ENCODE data around the gene SIGLEC6.

The SIGLEC6 gene

DNA sequence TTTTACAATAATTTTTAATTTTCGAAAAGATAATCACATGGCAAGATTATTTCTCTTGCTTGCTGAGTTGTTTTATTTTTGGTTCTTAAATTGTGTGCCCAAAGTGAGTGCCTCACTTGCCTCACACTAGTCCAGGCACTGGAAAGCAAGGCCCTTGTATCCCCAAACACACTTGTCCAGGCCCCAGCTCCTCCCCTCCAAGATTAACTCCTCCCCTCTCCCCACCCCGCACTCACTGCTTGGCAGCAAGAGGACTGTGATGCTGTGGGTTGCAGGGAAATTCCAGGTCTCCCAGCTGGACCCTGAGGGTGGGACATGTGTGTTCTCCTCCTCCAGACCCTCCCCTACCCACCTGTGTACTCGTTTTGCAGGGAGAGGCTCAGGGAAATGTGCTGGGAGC lies 33.8 kb downstream of the SIGLEC6 start:
- no peak overlapping the region for H3K4ac ChIP-seq (ENCODE audit: low read depth in 1 of 2, low read length in 2 of 2)

DNA sequence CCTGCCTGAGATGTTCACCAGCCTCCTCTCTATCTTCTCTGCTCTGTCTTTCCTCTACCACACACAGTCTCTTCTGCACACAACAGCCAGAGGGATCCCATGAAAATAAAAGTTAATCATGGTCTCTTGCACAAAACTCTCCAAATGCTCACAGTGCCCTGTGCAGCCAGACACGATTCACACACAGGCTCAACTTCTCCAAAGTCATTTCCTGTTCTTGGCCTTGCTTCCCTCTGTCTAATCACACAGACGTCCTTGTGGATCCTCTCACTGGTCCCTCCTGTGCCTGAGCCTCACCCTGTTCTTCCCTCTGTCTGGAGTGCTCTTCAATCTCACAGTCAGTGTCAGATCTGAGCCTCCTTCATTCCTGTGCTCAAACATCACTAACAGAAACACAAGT lies 37.7 kb downstream of the SIGLEC6 start:
- Histone ChIP-seq H2BK12ac (ENCODE audit: low read length in 2 of 2) (no peak overlapping the region), H2AK5ac (ENCODE audit: low read length, severe bottlenecking) (no peak overlapping the region), H2BK15ac (ENCODE audit: low read depth, poor library complexity, severe bottlenecking) (no peak overlapping the region), H3K18ac (ENCODE audit: low read depth in 1 of 2, low read length in 2 of 2) (no peak overlapping the region), H3K4ac (ENCODE audit: low read depth in 1 of 2, low read length in 2 of 2) (no peak overlapping the region), H3K23ac (ENCODE audit: low read length in 2 of 2) (no peak overlapping the region), H2BK5ac (ENCODE audit: low read depth, low read length, poor library complexity, severe bottlenecking) (no peak overlapping the region), H3K4me3 (ENCODE audit: insufficient read depth in 1 of 2, low read depth in 1 of 2, low read length in 2 of 2) (no peak overlapping the region), H2AFZ (ENCODE audit: low read depth, low read length) (no peak overlapping the region), H2BK120ac (ENCODE audit: low read depth, low read length) (no peak overlapping the region), H3K36me3 (ENCODE audit: control insufficient read depth in 1 of 2, insufficient read depth in 2 of 2, low read depth in 1 of 2, low read length in 2 of 2) (no peaks in the 10 kb centered on the region), H3K14ac (ENCODE audit: low read length in 2 of 2) (no peak overlapping the region), H4K91ac (ENCODE audit: low read length) (no peak overlapping the region), H3K27me3 (ENCODE audit: control insufficient read depth in 1 of 2, insufficient read depth in 1 of 2, low read length in 2 of 2) (no peaks in the 10 kb centered on the region), H3K9ac (ENCODE audit: low read length) (no peak overlapping the region), H3K9me3 (ENCODE audit: control insufficient read depth, low read length) (peaks cover 3% of the 10 kb centered on the region), H4K8ac (ENCODE audit: low read length) (no peak overlapping the region), H3K4me1 (ENCODE audit: control insufficient read depth, insufficient read depth, low read depth, low read length) (no peaks in the 10 kb centered on the region), H3K27ac (ENCODE audit: low read length, poor library complexity, severe bottlenecking) (no peak overlapping the region), H3K4me2 (ENCODE audit: low read length, poor library complexity, severe bottlenecking) (no peak overlapping the region), H3K79me1 (replicated peaks; ENCODE audit: low read length, poor library complexity, severe bottlenecking) (no peaks in the 10 kb centered on the region)
- DNase-seq: no peak
- WGBS: 11% methylated on average over 2 of the region's 2 CpGs

More for the DNA sequence above, 33.8 kb downstream of the SIGLEC6 start:
- no CpG with 5 or more reads among the region's 3 CpGs for WGBS
- no peak overlapping the region for H3K9ac ChIP-seq (ENCODE audit: low read length)
- H3K27ac ChIP-seq (ENCODE audit: low read length, poor library complexity, severe bottlenecking): no peak overlapping the region
- H4K8ac ChIP-seq (ENCODE audit: low read length): no peak overlapping the region
- H3K9me3 ChIP-seq (ENCODE audit: control insufficient read depth, low read length): no peaks in the 10 kb centered on the region
- H2BK12ac ChIP-seq (ENCODE audit: low read length in 2 of 2): no peak overlapping the region
- H3K79me1 ChIP-seq (replicated peaks; ENCODE audit: low read length, poor library complexity, severe bottlenecking): no peaks in the 10 kb centered on the region
- H2BK15ac ChIP-seq (ENCODE audit: low read depth, poor library complexity, severe bottlenecking): no peak overlapping the region
- H3K27me3 ChIP-seq (ENCODE audit: control insufficient read depth in 1 of 2, insufficient read depth in 1 of 2, low read length in 2 of 2): no peaks in the 10 kb centered on the region
- no peaks in the 10 kb centered on the region for H3K4me1 ChIP-seq (ENCODE audit: control insufficient read depth, insufficient read depth, low read depth, low read length)
- H4K91ac ChIP-seq (ENCODE audit: low read length): no peak overlapping the region
- no peak overlapping the region for H3K18ac ChIP-seq (ENCODE audit: low read depth in 1 of 2, low read length in 2 of 2)
- H2AFZ ChIP-seq (ENCODE audit: low read depth, low read length): no peak overlapping the region
- no peak overlapping the region for H2AK5ac ChIP-seq (ENCODE audit: low read length, severe bottlenecking)
- DNase-seq: no peak
- no peak overlapping the region for H3K23ac ChIP-seq (ENCODE audit: low read length in 2 of 2)
- H3K4me3 ChIP-seq (ENCODE audit: insufficient read depth in 1 of 2, low read depth in 1 of 2, low read length in 2 of 2): no peak overlapping the region
- no peak overlapping the region for H2BK5ac ChIP-seq (ENCODE audit: low read depth, low read length, poor library complexity, severe bottlenecking)
- H2BK120ac ChIP-seq (ENCODE audit: low read depth, low read length): no peak overlapping the region
- H3K4me2 ChIP-seq (ENCODE audit: low read length, poor library complexity, severe bottlenecking): no peak overlapping the region
- no peak overlapping the region for H3K14ac ChIP-seq (ENCODE audit: low read length in 2 of 2)
- H3K36me3 ChIP-seq (ENCODE audit: control insufficient read depth in 1 of 2, insufficient read depth in 2 of 2, low read depth in 1 of 2, low read length in 2 of 2): no peaks in the 10 kb centered on the region

DNA sequence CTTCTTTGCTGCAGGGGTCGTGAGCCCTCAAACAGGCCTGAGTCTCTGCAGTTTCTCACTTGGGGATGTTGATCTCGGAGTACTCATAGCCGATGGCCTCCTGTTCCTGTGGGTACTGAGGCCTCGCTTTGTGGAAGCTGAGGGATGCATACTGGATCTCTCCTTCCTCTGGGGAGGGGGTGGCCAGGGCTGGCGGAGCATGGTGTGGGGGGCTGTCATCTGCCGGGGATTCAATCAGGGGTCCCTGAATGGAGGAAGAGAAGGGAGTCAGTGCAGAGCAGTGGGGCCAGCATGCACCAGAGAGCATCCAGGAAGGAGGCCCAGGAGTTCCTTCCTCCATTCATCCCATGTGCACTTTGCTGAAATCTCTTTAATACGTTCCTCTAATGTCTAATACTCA lies 39.9 kb downstream of the SIGLEC6 start:
- Histone ChIP-seq H2BK15ac (ENCODE audit: low read depth, poor library complexity, severe bottlenecking) (no peak overlapping the region), H3K18ac (ENCODE audit: low read depth in 1 of 2, low read length in 2 of 2) (no peak overlapping the region), H3K79me1 (replicated peaks; ENCODE audit: low read length, poor library complexity, severe bottlenecking) (no peaks in the 10 kb centered on the region), H3K4me1 (ENCODE audit: control insufficient read depth, insufficient read depth, low read depth, low read length) (no peaks in the 10 kb centered on the region), H3K23ac (ENCODE audit: low read length in 2 of 2) (no peak overlapping the region), H3K27ac (ENCODE audit: low read length, poor library complexity, severe bottlenecking) (no peak overlapping the region), H2AK5ac (ENCODE audit: low read length, severe bottlenecking) (no peak overlapping the region), H3K14ac (ENCODE audit: low read length in 2 of 2) (no peak overlapping the region), H3K4me2 (ENCODE audit: low read length, poor library complexity, severe bottlenecking) (no peak overlapping the region), H2BK12ac (ENCODE audit: low read length in 2 of 2) (no peak overlapping the region), H3K4me3 (ENCODE audit: insufficient read depth in 1 of 2, low read depth in 1 of 2, low read length in 2 of 2) (no peak overlapping the region), H4K8ac (ENCODE audit: low read length) (no peak overlapping the region), H4K91ac (ENCODE audit: low read length) (no peak overlapping the region), H2AFZ (ENCODE audit: low read depth, low read length) (no peak overlapping the region), H3K9me3 (ENCODE audit: control insufficient read depth, low read length) (peaks cover 3% of the 10 kb centered on the region), H3K4ac (ENCODE audit: low read depth in 1 of 2, low read length in 2 of 2) (no peak overlapping the region), H3K9ac (ENCODE audit: low read length) (no peak overlapping the region), H2BK5ac (ENCODE audit: low read depth, low read length, poor library complexity, severe bottlenecking) (no peak overlapping the region), H3K36me3 (ENCODE audit: control insufficient read depth in 1 of 2, insufficient read depth in 2 of 2, low read depth in 1 of 2, low read length in 2 of 2) (no peaks in the 10 kb centered on the region), H3K27me3 (ENCODE audit: control insufficient read depth in 1 of 2, insufficient read depth in 1 of 2, low read length in 2 of 2) (no peaks in the 10 kb centered on the region), H2BK120ac (ENCODE audit: low read depth, low read length) (no peak overlapping the region)
- 77% methylated on average over 5 of the region's 7 CpGs for WGBS
- DNase-seq: no peak

DNA sequence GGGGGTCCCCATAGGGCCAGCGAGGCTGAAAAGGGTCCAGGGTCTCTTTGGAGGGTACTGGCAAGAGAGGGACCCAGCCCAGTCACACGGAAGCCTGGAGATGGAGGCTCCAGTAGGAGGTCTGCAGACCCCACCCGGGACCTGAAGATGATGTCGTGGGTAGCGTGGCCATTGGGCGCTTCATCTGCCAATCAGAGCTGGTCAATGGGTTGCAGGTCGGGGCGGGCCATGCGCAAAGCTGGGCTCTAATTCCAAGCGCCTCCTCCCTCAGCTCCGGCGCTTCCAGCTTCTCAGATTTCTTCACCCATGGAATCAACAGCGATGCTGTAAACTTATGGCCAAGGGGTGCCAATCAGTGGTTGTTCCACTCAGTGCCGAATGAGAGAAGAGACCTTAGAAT lies 40.8 kb downstream of the SIGLEC6 start:
- no peak overlapping the region for H3K9ac ChIP-seq (ENCODE audit: low read length)
- H2BK12ac ChIP-seq (ENCODE audit: low read length in 2 of 2): no peak overlapping the region
- H2BK15ac ChIP-seq (ENCODE audit: low read depth, poor library complexity, severe bottlenecking): no peak overlapping the region
- no peaks in the 10 kb centered on the region for H3K4me1 ChIP-seq (ENCODE audit: control insufficient read depth, insufficient read depth, low read depth, low read length)
- H3K18ac ChIP-seq (ENCODE audit: low read depth in 1 of 2, low read length in 2 of 2): no peak overlapping the region
- H3K4me2 ChIP-seq (ENCODE audit: low read length, poor library complexity, severe bottlenecking): no peak overlapping the region
- no peak overlapping the region for H3K23ac ChIP-seq (ENCODE audit: low read length in 2 of 2)
- no peak overlapping the region for H3K27ac ChIP-seq (ENCODE audit: low read length, poor library complexity, severe bottlenecking)
- no peaks in the 10 kb centered on the region for H3K79me1 ChIP-seq (replicated peaks; ENCODE audit: low read length, poor library complexity, severe bottlenecking)
- no peaks in the 10 kb centered on the region for H3K36me3 ChIP-seq (ENCODE audit: control insufficient read depth in 1 of 2, insufficient read depth in 2 of 2, low read depth in 1 of 2, low read length in 2 of 2)
- 85% methylated on average over 14 of the region's 14 CpGs for WGBS
- no peak overlapping the region for H2AK5ac ChIP-seq (ENCODE audit: low read length, severe bottlenecking)
- H4K91ac ChIP-seq (ENCODE audit: low read length): no peak overlapping the region
- no peak overlapping the region for H3K4me3 ChIP-seq (ENCODE audit: insufficient read depth in 1 of 2, low read depth in 1 of 2, low read length in 2 of 2)
- no peak for DNase-seq
- H2BK5ac ChIP-seq (ENCODE audit: low read depth, low read length, poor library complexity, severe bottlenecking): no peak overlapping the region
- peaks cover 3% of the 10 kb centered on the region for H3K9me3 ChIP-seq (ENCODE audit: control insufficient read depth, low read length)
- H2AFZ ChIP-seq (ENCODE audit: low read depth, low read length): no peak overlapping the region
- H3K27me3 ChIP-seq (ENCODE audit: control insufficient read depth in 1 of 2, insufficient read depth in 1 of 2, low read length in 2 of 2): no peaks in the 10 kb centered on the region
- no peak overlapping the region for H3K4ac ChIP-seq (ENCODE audit: low read depth in 1 of 2, low read length in 2 of 2)
- no peak overlapping the region for H4K8ac ChIP-seq (ENCODE audit: low read length)
- H2BK120ac ChIP-seq (ENCODE audit: low read depth, low read length): no peak overlapping the region
- no peak overlapping the region for H3K14ac ChIP-seq (ENCODE audit: low read length in 2 of 2)
